Loucy (cell line): ENCODE results near the gene DMRTB1.

Experiments
- H2AFZ ChIP-seq: fragments of 200-600 bp; sonication (generic); 2 replicates; pipeline ENCODE4 v1.6.0; 2016; ENCODE audit warnings: antibody characterized with exemption, mild to moderate bottlenecking, low read length, moderate library complexity
- H3F3A ChIP-seq: fragments of 200-600 bp; 2 replicates; pipeline ENCODE4 v1.6.0; 2016; ENCODE audit warnings: antibody characterized with exemption, low read depth, mild to moderate bottlenecking
- H3K27me3 ChIP-seq: fragments of 200-600 bp; sonication (generic); 2 replicates; pipeline ENCODE4 v1.6.1; 2014; ENCODE audit warnings: low read length, mild to moderate bottlenecking; ENCODE audit not compliant: insufficient read depth, poor library complexity, severe bottlenecking
- H3K36me3 ChIP-seq: fragments of 200-600 bp; sonication (generic); 2 replicates; pipeline ENCODE4 v1.6.1; 2016; ENCODE audit warnings: low read length; ENCODE audit not compliant: insufficient read depth
- H3K4me1 ChIP-seq: fragments of 200-600 bp; sonication (generic); 2 replicates; pipeline ENCODE4 v1.5.1; 2014; ENCODE audit warnings: low read length, mild to moderate bottlenecking; ENCODE audit not compliant: insufficient read depth, poor library complexity, severe bottlenecking
- H3K4me2 ChIP-seq: fragments of 200-600 bp; sonication (generic); 2 replicates; pipeline ENCODE4 v1.6.0; 2014; ENCODE audit warnings: antibody characterized with exemption, low read length, low read depth, mild to moderate bottlenecking; ENCODE audit not compliant: poor library complexity, severe bottlenecking
- H3K4me3 ChIP-seq: fragments of 200-600 bp; sonication (generic); 2 replicates; pipeline ENCODE4 v1.5.1; 2014; ENCODE audit warnings: low read length, mild to moderate bottlenecking, mixed read lengths; ENCODE audit not compliant: poor library complexity, severe bottlenecking
- H3K79me2 ChIP-seq: fragments of 200-600 bp; sonication (generic); 2 replicates; pipeline ENCODE4 v1.6.1; 2014; ENCODE audit warnings: low read length; ENCODE audit not compliant: insufficient read depth
- H3K9ac ChIP-seq: fragments of 200-600 bp; sonication (generic); 2 replicates; pipeline ENCODE4 v1.6.0; 2014; ENCODE audit warnings: mild to moderate bottlenecking, low read depth, low read length, moderate library complexity; ENCODE audit not compliant: poor library complexity, severe bottlenecking
- H3K9me2 ChIP-seq: fragments of 200-600 bp; sonication (generic); replicated peaks from 2 replicates; pipeline ENCODE4 v1.6.1; 2016; ENCODE audit warnings: low read depth, low read length, mixed read lengths
- H3K9me3 ChIP-seq: fragments of 200-600 bp; sonication (generic); 2 replicates; pipeline ENCODE4 v1.6.1; 2014; ENCODE audit warnings: mild to moderate bottlenecking, antibody characterized with exemption, low read length, low read depth; ENCODE audit not compliant: insufficient read depth
- H4K20me1 ChIP-seq: fragments of 200-600 bp; sonication (generic); 2 replicates; pipeline ENCODE4 v1.6.0; 2014; ENCODE audit warnings: antibody characterized with exemption, low read length, mild to moderate bottlenecking; ENCODE audit not compliant: insufficient read depth, poor library complexity, severe bottlenecking
- CTCF ChIP-seq: fragments of 200-600 bp; sonication (generic); conservative IDR thresholded peaks from 2 replicates; pipeline ENCODE4 v1.5.1; 2014; ENCODE audit warnings: mild to moderate bottlenecking, antibody characterized with exemption, low read length
- EZH2phosphoT487 ChIP-seq: fragments of 200-600 bp; IDR thresholded peaks from 2 replicates; pipeline ENCODE4 v1.6.1; 2018; ENCODE audit warnings: antibody characterized with exemption, mild to moderate bottlenecking, moderate library complexity, borderline replicate concordance

Gene DMRTB1

GRCh38 chr1:53416269-53416813 lies 42.9 kb upstream of the DMRTB1 start:
- H3K9me2 ChIP-seq, result no peaks in the 10 kb centered on the region
- TF ChIP-seq EZH2phosphoT487, result no peak
- TF ChIP-seq CTCF, result no peak
- no peaks in the 10 kb centered on the region for H3K27me3 ChIP-seq
- H4K20me1 ChIP-seq, result no peaks in the 10 kb centered on the region
- no peak overlapping the region for H3K4me2 ChIP-seq
- H3K4me3 ChIP-seq, result no peak overlapping the region
- H3K9me3 ChIP-seq, result no peaks in the 10 kb centered on the region; the same call in 1 of the 2 replicates
- peaks cover 37% of the 10 kb centered on the region for H3K4me1 ChIP-seq
- H3F3A ChIP-seq, result peaks cover 3% of the 10 kb centered on the region; the same call in 1 of the 2 replicates
- no peaks in the 10 kb centered on the region for H3K79me2 ChIP-seq
- no peak overlapping the region for H3K9ac ChIP-seq
- H2AFZ ChIP-seq, result 0 out of 2 replicates have a peak overlapping the region, but pooled peaks have one; percentile 35
- no peaks in the 10 kb centered on the region for H3K36me3 ChIP-seq

DNA sequence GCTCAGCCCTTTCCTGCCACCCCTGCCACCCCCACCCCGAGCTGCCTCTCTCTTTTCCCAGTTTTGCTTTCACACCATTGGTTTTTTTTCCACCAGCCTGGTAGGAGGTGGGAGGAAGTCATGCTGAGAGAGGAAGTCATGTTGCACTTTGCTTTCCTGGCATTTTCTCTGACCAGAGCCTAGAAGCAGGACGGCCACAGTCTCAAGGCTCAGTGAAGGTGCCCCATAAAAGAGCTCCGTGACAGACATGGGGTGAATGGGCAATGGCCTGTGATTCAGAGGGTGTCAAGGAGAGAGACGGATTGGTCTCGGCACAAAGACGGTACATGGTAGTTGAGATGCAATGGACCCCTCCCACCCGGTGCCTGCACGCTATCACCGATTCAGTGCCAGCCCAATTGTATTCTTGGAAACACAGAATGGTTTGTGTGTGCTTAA lies 42.1 kb upstream of the DMRTB1 start:
- peaks cover 3% of the 10 kb centered on the region; the same call in 1 of the 2 replicates for H3F3A ChIP-seq
- no peaks in the 10 kb centered on the region for H3K9me2 ChIP-seq
- H3K9ac ChIP-seq, result no peak overlapping the region
- H3K9me3 ChIP-seq, result no peaks in the 10 kb centered on the region; the same call in 1 of the 2 replicates
- H3K4me3 ChIP-seq, result no peak overlapping the region
- TF ChIP-seq EZH2phosphoT487 (no peak), CTCF (no peak)
- no peaks in the 10 kb centered on the region for H3K36me3 ChIP-seq
- H3K27me3 ChIP-seq, result no peaks in the 10 kb centered on the region
- no peak overlapping the region for H3K4me2 ChIP-seq
- no peak overlapping the region for H2AFZ ChIP-seq
- H3K4me1 ChIP-seq, result peaks cover 29% of the 10 kb centered on the region
- no peaks in the 10 kb centered on the region for H4K20me1 ChIP-seq
- no peaks in the 10 kb centered on the region for H3K79me2 ChIP-seq

GRCh38 chr1:53419034-53419433 lies 40.2 kb upstream of the DMRTB1 start:
- no peaks in the 10 kb centered on the region for H4K20me1 ChIP-seq
- TF ChIP-seq CTCF (no peak), EZH2phosphoT487 (no peak)
- H3K79me2 ChIP-seq, result no peaks in the 10 kb centered on the region
- H3K36me3 ChIP-seq, result no peaks in the 10 kb centered on the region
- H3K4me2 ChIP-seq, result no peak overlapping the region
- H3K9ac ChIP-seq, result no peak overlapping the region
- peaks cover 10% of the 10 kb centered on the region for H3K4me1 ChIP-seq
- H3F3A ChIP-seq, result 0 out of 2 replicates have a peak, but pooled peaks cover under 1% of the 10 kb centered on the region
- H3K4me3 ChIP-seq, result no peak overlapping the region
- H3K27me3 ChIP-seq, result no peaks in the 10 kb centered on the region
- H2AFZ ChIP-seq, result no peak overlapping the region
- H3K9me2 ChIP-seq, result no peaks in the 10 kb centered on the region
- no peaks in the 10 kb centered on the region; the same call in 1 of the 2 replicates for H3K9me3 ChIP-seq
